H1 (cell line): ENCODE results near the gene HACL1. TPM values are rescaled to one million over a fixed set of nuclear protein-coding genes. Genes with fewer than 3 reads are reported as not detected.

Experiments
- CTCF ChIA-PET: fragments of 300-600 bp; sonication (Branson Sonifier 250); formaldehyde crosslinking; loops from one replicate; lab custom pipeline; 2021; ENCODE audit not compliant: partially characterized antibody; lab: Charles Lee
- POLR2A ChIA-PET: fragments of 300-600 bp; sonication (Branson Sonifier 250); formaldehyde crosslinking; loops from one replicate; lab custom pipeline; 2021; ENCODE audit warnings: inconsistent platforms; ENCODE audit not compliant: partially characterized antibody; lab: Charles Lee
- DNase-seq, 2 experiments: peaks; one replicate each; pipeline versions ENCODE4 v3.0.0 to v3.0.0-alpha.2; 2010 to 2022; ENCODE audit warnings: low spot score in 2 of 2, low read depth in 1 of 2, mixed read lengths in 1 of 2
- FAIRE-seq: peaks from 2 replicates; lab custom pipeline; 2011; peaks lifted over from hg19 to GRCh38; lab: Jason Lieb, UNC
- H2AFZ ChIP-seq: 2 replicates; pipeline ENCODE4 v1.8.1; 2012; ENCODE audit warnings: low read length, inconsistent platforms
- H2AK5ac ChIP-seq: 2 replicates; pipeline ENCODE4 v1.6.1; 2013; ENCODE audit warnings: low read depth, low read length
- H2BK120ac ChIP-seq: replicated peaks from 2 replicates; pipeline ENCODE3; 2013; ENCODE audit warnings: low read depth, low read length, inconsistent platforms
- H2BK12ac ChIP-seq: 2 replicates; pipeline ENCODE4 v1.6.1; 2013; ENCODE audit warnings: low read depth, low read length
- H2BK15ac ChIP-seq: 2 replicates; pipeline ENCODE4 v1.6.1; 2013; ENCODE audit warnings: low read length
- H2BK20ac ChIP-seq: 2 replicates; pipeline ENCODE4 v1.6.1; 2013; ENCODE audit warnings: low read length
- H2BK5ac ChIP-seq: 2 replicates; pipeline ENCODE4 v1.6.1; 2013; ENCODE audit warnings: low read depth, low read length
- H3K14ac ChIP-seq: 2 replicates; pipeline ENCODE4 v1.6.1; 2013; ENCODE audit warnings: inconsistent platforms; ENCODE audit not compliant: insufficient read length
- H3K18ac ChIP-seq: 2 replicates; pipeline ENCODE4 v1.6.1; 2013; ENCODE audit warnings: low read length; ENCODE audit errors: extremely low read depth
- H3K23ac ChIP-seq: 2 replicates; pipeline ENCODE4 v1.6.1; 2013; ENCODE audit warnings: inconsistent platforms; ENCODE audit not compliant: insufficient read length
- H3K23me2 ChIP-seq: 2 replicates; pipeline ENCODE4 v1.6.1; 2013; ENCODE audit warnings: low read depth, low read length
- H3K27ac ChIP-seq: 2 replicates; pipeline ENCODE4 v1.6.1; 2011; ENCODE audit warnings: low read depth, low read length, inconsistent platforms
- H3K27me3 ChIP-seq, 4 experiments: replicated peaks in 1 of 4; 1 replicate in 1 of 4; 2 replicates in 3 of 4; pipeline versions ENCODE4 v1.6.1 to v1.8.1; 2011 to 2013; ENCODE audit warnings: low read length in 3 of 4, mild to moderate bottlenecking in 3 of 4, inconsistent platforms in 2 of 4, mixed read lengths in 2 of 4, moderate library complexity in 1 of 4; ENCODE audit not compliant: control insufficient read depth in 3 of 4, insufficient read depth in 3 of 4; ENCODE audit errors: extremely low read depth in 1 of 4
- H3K36me3 ChIP-seq, 4 experiments: 2 replicates each; pipeline versions ENCODE4 v1.6.1 to v1.8.1; 2011 to 2013; ENCODE audit warnings: mild to moderate bottlenecking in 4 of 4, low read length in 3 of 4, moderate library complexity in 2 of 4, control low read depth in 1 of 4, inconsistent platforms in 1 of 4; ENCODE audit not compliant: insufficient read depth in 4 of 4, control insufficient read depth in 2 of 4
- H3K4ac ChIP-seq: replicated peaks from 2 replicates; pipeline ENCODE3; 2013; ENCODE audit warnings: low read length, low read depth, mixed read lengths, inconsistent platforms; ENCODE audit not compliant: insufficient read length
- H3K4me1 ChIP-seq, 4 experiments: replicated peaks in 1 of 4; 1 replicate in 1 of 4; 2 replicates in 3 of 4; pipeline versions ENCODE4 v1.6.1 to v1.8.1; 2011 to 2013; ENCODE audit warnings: low read length in 3 of 4, inconsistent platforms in 2 of 4, mixed read lengths in 1 of 4; ENCODE audit not compliant: insufficient read depth in 4 of 4, control insufficient read depth in 3 of 4
- H3K4me2 ChIP-seq, 2 experiments: 2 replicates each; pipeline versions ENCODE4 v1.6.1 to v1.8.1; 2011 to 2013; ENCODE audit warnings: low read depth in 2 of 2, low read length in 2 of 2, control low read depth in 1 of 2, inconsistent platforms in 1 of 2, mild to moderate bottlenecking in 1 of 2; ENCODE audit not compliant: insufficient read depth in 1 of 2
- H3K4me3 ChIP-seq, 4 experiments: fragments of 200-600, 300-600 bp in 1 of 4; sonication (generic), shearing (Covaris generic), sonication (Bioruptor Twin) in 1 of 4; 2 replicates each; pipeline versions ENCODE4 v1.5.1 to v1.8.1; 2011 to 2016; ENCODE audit warnings: low read length in 4 of 4, low read depth in 3 of 4, control low read depth in 2 of 4, inconsistent platforms in 2 of 4, mild to moderate bottlenecking in 2 of 4, mixed read lengths in 1 of 4, moderate library complexity in 1 of 4; ENCODE audit not compliant: insufficient read depth in 2 of 4; ENCODE audit errors: extremely low read depth in 1 of 4
- H3K56ac ChIP-seq: replicated peaks from 2 replicates; pipeline ENCODE3; 2013; ENCODE audit warnings: low read depth, mild to moderate bottlenecking, mixed read lengths, low read length, inconsistent platforms; ENCODE audit not compliant: insufficient read length
- H3K79me1 ChIP-seq: 2 replicates; pipeline ENCODE4 v1.6.1; 2013; ENCODE audit warnings: low read depth, low read length, control low read depth
- H3K79me2 ChIP-seq, 2 experiments: 2 replicates each; pipeline versions ENCODE4 v1.6.1 to v1.8.1; 2012 to 2013; ENCODE audit warnings: low read length in 2 of 2, mild to moderate bottlenecking in 2 of 2, inconsistent platforms in 1 of 2; ENCODE audit not compliant: insufficient read depth in 2 of 2, control insufficient read depth in 1 of 2
- H3K9ac ChIP-seq, 4 experiments: replicated peaks in 1 of 4; 1 replicate in 1 of 4; 2 replicates in 3 of 4; pipeline versions ENCODE4 v1.6.1 to v1.8.1; 2011 to 2013; ENCODE audit warnings: low read depth in 3 of 4, low read length in 3 of 4, control low read depth in 2 of 4, mild to moderate bottlenecking in 2 of 4, moderate library complexity in 2 of 4, inconsistent platforms in 1 of 4; ENCODE audit errors: extremely low read depth in 1 of 4
- H3K9me3 ChIP-seq, 2 experiments: 2 replicates each; pipeline versions ENCODE4 v1.6.1 to v1.8.1; 2012 to 2013; ENCODE audit warnings: mild to moderate bottlenecking in 2 of 2, moderate library complexity in 2 of 2, control low read depth in 1 of 2, inconsistent platforms in 1 of 2, low read depth in 1 of 2, low read length in 1 of 2, mixed read lengths in 1 of 2; ENCODE audit not compliant: insufficient read depth in 2 of 2
- H4K20me1 ChIP-seq, 2 experiments: replicated peaks in 1 of 2; 2 replicates each; pipeline versions ENCODE3 to v1.8.1; 2011 to 2013; ENCODE audit warnings: inconsistent platforms in 2 of 2, low read length in 2 of 2, mild to moderate bottlenecking in 1 of 2; ENCODE audit not compliant: insufficient read depth in 2 of 2, control insufficient read depth in 1 of 2
- H4K5ac ChIP-seq: 2 replicates; pipeline ENCODE4 v1.6.1; 2013; ENCODE audit warnings: low read length, low read depth, mixed read lengths, inconsistent platforms; ENCODE audit not compliant: insufficient read length
- H4K8ac ChIP-seq: 2 replicates; pipeline ENCODE4 v1.8.0; 2013; ENCODE audit warnings: mild to moderate bottlenecking, moderate library complexity, low read length, inconsistent platforms; ENCODE audit not compliant: insufficient read depth; ENCODE audit errors: extremely low read depth
- H4K91ac ChIP-seq: replicated peaks from 2 replicates; pipeline ENCODE3; 2013; ENCODE audit warnings: low read length, mixed read lengths, inconsistent platforms; ENCODE audit not compliant: insufficient read length
- SIRT6 ChIP-seq: IDR thresholded peaks from one replicate; pipeline ENCODE4 v1.7.1; 2012; ENCODE audit warnings: low read length, inconsistent platforms
- WGBS, 2 experiments: shearing (Covaris generic) in 1 of 2; methylation state at CpG; one replicate each; pipeline versions ENCODE4 v1.1.6 to v1.1.7; 2013 to 2015; ENCODE audit warnings: low lambda C conversion rate in 2 of 2, mixed read lengths in 2 of 2, inconsistent platforms in 1 of 2, low coverage in 1 of 2, missing lambda C conversion rate in 1 of 2; ENCODE audit not compliant: insufficient replicate concordance in 2 of 2, insufficient coverage in 1 of 2, insufficient read length in 1 of 2; ENCODE audit errors: extremely low coverage in 1 of 2, missing lambda C conversion rate in 1 of 2; 5-methylcytosine and 5-hydroxymethylcytosine counted together
- polyA plus RNA-seq, 7 experiments: library from polyadenylated mRNA; depleted of rRNA in 3 of 7; stranded (reverse) in 5 of 7; unstranded in 2 of 7; fragments of >200 nt in 5 of 7; fragments of 200-250 nt in 2 of 7; gene quantifications; 1 replicate in 5 of 7; 2 replicates in 1 of 7; 4 replicates in 1 of 7; pipeline versions ENCODE4 v1.2.1 to v1.2.3, GENCODE V29; 2011 to 2013; ENCODE audit warnings: missing spikeins in 2 of 7, mixed read lengths in 2 of 7
- total RNA-seq: library from RNA; stranded (reverse); fragmentation: NEBNext Ultra II Directional; extraction: Animal tissue kit (Norgen Biotek cat#: 25700); gene quantifications from 2 replicates; pipeline ENCODE4 v1.2.1, GENCODE V29; 2021

HACL1 gene
- total and polyA plus RNA-seq, 2 of the 8 experiments (the other 6 are each of a cell fraction or from before 2014, with no cell fraction given) = 38.2 to 46.0 TPM

GRCh38 chr3:15558581-15558980 lies 42.8 kb downstream of the HACL1 start:
- Histone ChIP-seq H3K56ac (no peak overlapping the region), H3K4me3 (no peak overlapping the region), H3K4ac (no peak overlapping the region), H2BK5ac (no peak overlapping the region), H3K79me1 (no peaks in the 10 kb centered on the region), H4K20me1 (no peaks in the 10 kb centered on the region), H2AK5ac (no peak overlapping the region), H3K23ac (no peak overlapping the region), H3K27me3 (no peaks in the 10 kb centered on the region), H4K5ac (no peak overlapping the region), H3K18ac (no peak overlapping the region), H3K27ac (no peak overlapping the region), H2AFZ (no peak overlapping the region), H2BK12ac (no peak overlapping the region), H4K8ac (no peak overlapping the region), H3K36me3 (peaks cover 9 to 21% (median 16%) of the 10 kb centered on the region in 4 experiments; a peak in 7 of 8 replicates), H3K14ac (no peak overlapping the region), H3K4me2 (no peak overlapping the region), H3K79me2 (no peaks in the 10 kb centered on the region), H3K9me3 (no peaks in the 10 kb centered on the region), H3K4me1 (no peaks in the 10 kb centered on the region), H4K91ac (no peak overlapping the region), H2BK20ac (no peak overlapping the region), H2BK120ac (no peak overlapping the region), H3K9ac (no peak overlapping the region), H2BK15ac (no peak overlapping the region), H3K23me2 (no peaks in the 10 kb centered on the region)
- POLR2A ChIA-PET = interaction anchor here (1.0 to 1.4 kb wide), 2 partner anchors 11 to 128 kb away, joined by 3 read pairs; no protein-coding TSS in a partner anchor
- DNase-seq (no peak), FAIRE-seq (no peak)
- TF ChIP-seq SIRT6 = no peak
- 85% methylated on average over 9 of the region's 9 CpGs; no CpG with 5 or more reads in 1 of the 2 experiments for WGBS, 2 experiments
- CTCF ChIA-PET = interaction anchor here (0.6 to 2.8 kb wide), 15 partner anchors 7 to 358 kb away, joined by 3 to 18 read pairs (median 3); partner anchors contain the start of gene COLQ
